Measurements from ENCODE around the gene GSTT2B. TPM values are rescaled to one million over a fixed set of nuclear protein-coding genes. Genes with fewer than 3 reads are reported as not detected.
"Not testable (repeated sequence)": the region's sequence is repeated elsewhere in the genome, so short reads cannot be mapped to it uniquely, and the experiment has no call there.

Gene GSTT2B
- total and polyA plus RNA-seq, 2 donors (not counting 3 experiments of a cell fraction or from before 2014, with no cell fraction given), result 33.6 to 36.1 TPM

- FAIRE-seq (peak; percentile 80), DNase-seq (ENCODE audit: low read depth, low spot score) (peak; percentile 34)
- no peaks in the 10 kb centered on the region for H3K27me3 ChIP-seq (ENCODE audit: control insufficient read depth in 2 of 2, insufficient read depth in 2 of 2, low read length in 2 of 2)
- H3K9me1 ChIP-seq (replicated peaks; ENCODE audit: control insufficient read depth, extremely low read depth, insufficient read depth, low read length), result no peaks in the 10 kb centered on the region
- H3K36me3 ChIP-seq (ENCODE audit: control insufficient read depth in 2 of 2, extremely low read depth in 1 of 2, insufficient read depth in 2 of 2, low read length in 2 of 2), result no peaks in the 10 kb centered on the region
- ChIA-PET CTCF (interaction anchor here (0.6 to 1.3 kb wide), 2 partner anchors 189 to 191 kb away, joined by 5 to 12 read pairs; no protein-coding TSS in a partner anchor), POLR2A (no interaction called here)
- H3K9ac ChIP-seq (replicated peaks; ENCODE audit: extremely low read depth, insufficient read depth, low read length), result no peak overlapping the region
- no peaks in the 10 kb centered on the region for H3K4me1 ChIP-seq (ENCODE audit: control insufficient read depth, extremely low read depth, insufficient read depth, low read length)
- TF ChIP-seq MAX (IDR thresholded peaks at IDR 0.05; ENCODE audit: insufficient read depth, insufficient read length) (no peak), CTCF (IDR thresholded peaks at IDR 0.05; ENCODE audit: extremely low read depth in 1 of 2, insufficient read depth in 1 of 2, low read depth in 1 of 2, low read length in 2 of 2) (peak; percentile 46)
- no peak overlapping the region for H3K4me3 ChIP-seq (replicated peaks in 1 of 3; ENCODE audit: insufficient read depth in 1 of 3, low read depth in 1 of 3, low read length in 3 of 3)
- H3K9me3 ChIP-seq (replicated peaks; ENCODE audit: control insufficient read depth, insufficient read depth, low read length), result no peaks in the 10 kb centered on the region
- no peak overlapping the region for H2AFZ ChIP-seq (ENCODE audit: low read depth, low read length)
- H4K20me1 ChIP-seq (replicated peaks; ENCODE audit: control insufficient read depth, extremely low read depth, insufficient read depth, low read length), result no peaks in the 10 kb centered on the region
- BruUV-seq (replicated peaks), result no TSS peak
- no peak overlapping the region for H3K27ac ChIP-seq (ENCODE audit: insufficient read depth, low read depth, low read length)
- no peak overlapping the region for H3K4me2 ChIP-seq (ENCODE audit: insufficient read depth, low read length)
- dilution Hi-C loops (cut with MboI; ENCODE audit: extremely low pct_ligation_motif_present, low sequenced_read_pairs) (no loop called here), intact Hi-C loops (cut with micrococcal nuclease) (no loop called here)
- H3K79me2 ChIP-seq (ENCODE audit: control insufficient read depth, insufficient read depth, low read length), result no peaks in the 10 kb centered on the region
Observed at GRCh38 chr22:23984430-23984829, 23.4 kb upstream of the GSTT2B start.

- H4K20me1 ChIP-seq (replicated peaks; ENCODE audit: control insufficient read depth, extremely low read depth, insufficient read depth, low read length); H3K9ac ChIP-seq (replicated peaks; ENCODE audit: extremely low read depth, insufficient read depth, low read length); H3K79me2 ChIP-seq (ENCODE audit: control insufficient read depth, insufficient read depth, low read length); H3K27ac ChIP-seq (ENCODE audit: insufficient read depth, low read depth, low read length); H3K4me3 ChIP-seq (replicated peaks in 1 of 3; ENCODE audit: insufficient read depth in 1 of 3, low read depth in 1 of 3, low read length in 3 of 3); H2AFZ ChIP-seq (ENCODE audit: low read depth, low read length); H3K4me2 ChIP-seq (ENCODE audit: insufficient read depth, low read length); H3K4me1 ChIP-seq (ENCODE audit: control insufficient read depth, extremely low read depth, insufficient read depth, low read length); intact Hi-C loops (cut with micrococcal nuclease); DNase-seq (ENCODE audit: low read depth, low spot score); H3K9me1 ChIP-seq (replicated peaks; ENCODE audit: control insufficient read depth, extremely low read depth, insufficient read depth, low read length); H3K9me3 ChIP-seq (replicated peaks; ENCODE audit: control insufficient read depth, insufficient read depth, low read length); CTCF ChIA-PET; POLR2A ChIA-PET; BruUV-seq (replicated peaks); H3K36me3 ChIP-seq (ENCODE audit: control insufficient read depth in 2 of 2, extremely low read depth in 1 of 2, insufficient read depth in 2 of 2, low read length in 2 of 2); H3K27me3 ChIP-seq (ENCODE audit: control insufficient read depth in 2 of 2, insufficient read depth in 2 of 2, low read length in 2 of 2); dilution Hi-C loops (cut with MboI; ENCODE audit: extremely low pct_ligation_motif_present, low sequenced_read_pairs): not testable (repeated sequence)
- FAIRE-seq, result peak; percentile 78
Observed at GRCh38 chr22:23980567-23980966, 19.6 kb upstream of the GSTT2B start.

- not testable (repeated sequence) for DNase-seq (ENCODE audit: low read depth, low spot score)
Observed at GRCh38 chr22:23979557-23980240, 18.7 kb upstream of the GSTT2B start, which contains the start of gene GSTT2. Gene GSTT2 (plus strand): TSS chr22:23980134.

More at GRCh38 chr22:23979557-23980240, 18.7 kb upstream of the GSTT2B start, which contains the start of gene GSTT2:
- H2AFZ ChIP-seq (ENCODE audit: low read depth, low read length); H3K9me3 ChIP-seq (replicated peaks; ENCODE audit: control insufficient read depth, insufficient read depth, low read length); H3K9me1 ChIP-seq (replicated peaks; ENCODE audit: control insufficient read depth, extremely low read depth, insufficient read depth, low read length); H3K27ac ChIP-seq (ENCODE audit: insufficient read depth, low read depth, low read length); BruUV-seq (replicated peaks); H3K79me2 ChIP-seq (ENCODE audit: control insufficient read depth, insufficient read depth, low read length); H3K9ac ChIP-seq (replicated peaks; ENCODE audit: extremely low read depth, insufficient read depth, low read length); H3K4me2 ChIP-seq (ENCODE audit: insufficient read depth, low read length); CTCF ChIA-PET; dilution Hi-C loops (cut with MboI; ENCODE audit: extremely low pct_ligation_motif_present, low sequenced_read_pairs); intact Hi-C loops (cut with micrococcal nuclease); POLR2A ChIA-PET; H3K4me1 ChIP-seq (ENCODE audit: control insufficient read depth, extremely low read depth, insufficient read depth, low read length); H3K27me3 ChIP-seq (ENCODE audit: control insufficient read depth in 2 of 2, insufficient read depth in 2 of 2, low read length in 2 of 2); H3K4me3 ChIP-seq (replicated peaks in 1 of 3; ENCODE audit: insufficient read depth in 1 of 3, low read depth in 1 of 3, low read length in 3 of 3); H4K20me1 ChIP-seq (replicated peaks; ENCODE audit: control insufficient read depth, extremely low read depth, insufficient read depth, low read length); H3K36me3 ChIP-seq (ENCODE audit: control insufficient read depth in 2 of 2, extremely low read depth in 1 of 2, insufficient read depth in 2 of 2, low read length in 2 of 2): not testable (repeated sequence)
- FAIRE-seq, result peak; percentile 100
